ENCODE data around the gene IRGQ.
"Not testable (repeated sequence)": the region's sequence is repeated elsewhere in the genome, so short reads cannot be mapped to it uniquely, and the experiment has no call there.

IRGQ gene

GRCh38 chr19:43553656-43554055 lies 42.3 kb downstream of the IRGQ start:
- no peak for TF ChIP-seq CTCF (IDR thresholded peaks at IDR 0.05; ENCODE audit: low read depth, low read length)
- no peak overlapping the region for H3K4me3 ChIP-seq (ENCODE audit: low read depth, low read length)
- in situ Hi-C loops (cut with HindIII; ENCODE audit: low sequenced_read_pairs): no loop called here
- no peak for DNase-seq (ENCODE audit: low read depth, low spot score)

- no peak for TF ChIP-seq CTCF (IDR thresholded peaks at IDR 0.05; ENCODE audit: low read depth, low read length)
- DNase-seq (ENCODE audit: low read depth, low spot score): no peak
- in situ Hi-C loops (cut with HindIII; ENCODE audit: low sequenced_read_pairs): no loop called here
- H3K4me3 ChIP-seq (ENCODE audit: low read depth, low read length): no peak overlapping the region
Measured at GRCh38 chr19:43552616-43553015, 43.3 kb downstream of the IRGQ start.

- H3K4me3 ChIP-seq (ENCODE audit: low read depth, low read length): no peak overlapping the region
- DNase-seq (ENCODE audit: low read depth, low spot score): no peak
- in situ Hi-C loops (cut with HindIII; ENCODE audit: low sequenced_read_pairs): no loop called here
- no peak for TF ChIP-seq CTCF (IDR thresholded peaks at IDR 0.05; ENCODE audit: low read depth, low read length)
Measured at GRCh38 chr19:43552198-43552450, 43.8 kb downstream of the IRGQ start.

- H3K4me3 ChIP-seq (ENCODE audit: low read depth, low read length): no peak overlapping the region
- in situ Hi-C loops (cut with HindIII; ENCODE audit: low sequenced_read_pairs): no loop called here
- DNase-seq (ENCODE audit: low read depth, low spot score): no peak
- no peak for TF ChIP-seq CTCF (IDR thresholded peaks at IDR 0.05; ENCODE audit: low read depth, low read length)
Measured at GRCh38 chr19:43551399-43552197, 44.3 kb downstream of the IRGQ start.

- no peak overlapping the region for H3K4me3 ChIP-seq (ENCODE audit: low read depth, low read length)
- DNase-seq (ENCODE audit: low read depth, low spot score): no peak
- TF ChIP-seq CTCF (IDR thresholded peaks at IDR 0.05; ENCODE audit: low read depth, low read length): no peak
- in situ Hi-C loops (cut with HindIII; ENCODE audit: low sequenced_read_pairs): no loop called here
Measured at GRCh38 chr19:43548706-43549105, 47.2 kb downstream of the IRGQ start.

GRCh38 chr19:43547926-43548325 lies 48.0 kb downstream of the IRGQ start:
- in situ Hi-C loops (cut with HindIII; ENCODE audit: low sequenced_read_pairs); DNase-seq (ENCODE audit: low read depth, low spot score); H3K4me3 ChIP-seq (ENCODE audit: low read depth, low read length): not testable (repeated sequence)

GRCh38 chr19:43546581-43546980 lies 49.4 kb downstream of the IRGQ start:
- no peak for TF ChIP-seq CTCF (IDR thresholded peaks at IDR 0.05; ENCODE audit: low read depth, low read length)
- H3K4me3 ChIP-seq (ENCODE audit: low read depth, low read length): no peak overlapping the region
- no peak for DNase-seq (ENCODE audit: low read depth, low spot score)
- in situ Hi-C loops (cut with HindIII; ENCODE audit: low sequenced_read_pairs): no loop called here
